GM19238 (cell line): ENCODE measurements around the gene TMEM100.

Source experiments
- DNase-seq: peaks from one replicate; pipeline ENCODE4 v3.0.0; 2011; ENCODE audit warnings: low spot score; ENCODE audit not compliant: insufficient read length

Gene TMEM100

DNA sequence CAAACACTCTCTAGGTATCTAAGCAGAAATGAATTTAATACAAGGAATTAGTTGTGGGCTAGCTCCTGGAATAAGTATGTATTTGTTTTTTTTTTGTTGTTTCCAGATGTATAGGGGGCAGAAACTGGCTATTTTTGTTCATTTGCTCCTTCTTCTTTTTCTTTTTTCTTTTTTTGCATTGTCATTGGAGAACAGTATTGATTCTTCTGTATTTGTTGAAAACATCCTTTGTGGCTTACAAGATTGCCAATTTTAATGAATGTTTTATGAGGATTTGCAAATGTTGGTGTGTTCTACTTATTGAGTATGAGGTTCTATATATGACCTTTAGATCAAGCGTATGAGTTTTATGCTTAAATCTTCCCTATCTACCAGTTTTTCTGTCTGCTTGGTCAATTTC, 22.6 kb upstream of the TMEM100 start:
- no peak for DNase-seq

DNA sequence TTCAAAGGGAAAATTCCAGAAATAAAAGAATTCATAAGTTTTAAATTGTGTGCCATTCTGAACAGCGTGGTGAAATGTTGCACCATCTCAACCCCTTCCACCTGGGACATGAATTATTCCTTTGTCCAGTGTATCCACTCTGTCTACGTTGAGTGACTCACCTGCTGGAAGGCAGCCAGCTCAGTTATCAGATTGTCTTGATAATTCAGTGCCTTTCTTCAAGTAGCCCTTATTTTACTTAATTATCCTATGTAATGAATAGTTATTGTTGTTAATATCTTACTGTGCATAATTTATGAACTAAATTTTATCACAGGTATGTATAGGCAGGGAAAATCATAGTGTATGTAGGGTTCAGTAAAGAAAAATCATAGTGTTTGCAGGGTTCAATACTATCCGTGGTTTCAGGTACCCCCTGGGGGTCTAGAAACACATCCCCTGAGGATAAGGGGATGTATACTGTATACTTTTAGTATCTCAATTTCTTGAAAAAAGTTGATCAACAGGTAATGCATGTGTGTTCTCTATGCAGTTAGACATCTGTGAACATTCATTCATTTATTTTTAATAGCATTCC, 20.5 kb upstream of the TMEM100 start:
- DNase-seq = no peak

DNA sequence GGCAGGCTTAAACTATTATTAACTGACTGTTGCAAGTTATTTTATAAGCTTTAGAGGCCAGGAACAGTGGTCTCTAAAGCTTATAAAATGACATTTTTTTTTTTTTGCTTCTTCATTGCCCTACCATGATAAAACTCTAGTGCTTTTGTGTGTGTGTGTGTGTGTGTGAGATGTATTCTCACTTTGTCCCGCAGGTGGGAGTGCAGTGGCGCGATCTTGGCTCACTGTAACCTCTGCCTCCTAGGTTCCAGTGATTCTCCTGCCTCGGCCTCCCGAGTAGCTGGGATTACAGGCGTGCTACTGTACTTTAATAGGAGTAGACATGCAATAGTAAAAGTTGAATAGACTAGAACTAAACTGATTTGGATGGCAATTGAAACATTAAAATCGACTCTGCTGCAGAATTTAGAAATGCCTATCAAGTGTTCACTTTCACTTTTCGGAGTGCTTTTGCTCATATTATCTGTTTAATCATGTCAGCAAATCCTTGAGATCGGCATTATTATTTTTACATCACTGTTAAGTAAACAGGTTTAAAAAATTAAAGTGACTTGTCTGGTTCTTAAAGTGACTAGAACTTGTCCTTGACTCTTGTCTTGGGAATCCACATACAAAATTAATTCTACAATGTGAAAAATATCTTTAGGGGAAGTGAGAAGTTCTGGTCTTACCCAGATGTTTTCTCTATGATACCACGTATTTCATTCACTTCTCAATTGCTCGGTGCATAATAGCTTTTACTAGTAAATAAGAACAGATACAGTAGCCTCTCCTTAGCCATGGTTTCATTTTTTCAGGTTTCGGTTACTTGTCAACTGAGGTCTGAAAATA, 19.8 kb upstream of the TMEM100 start:
- DNase-seq = no peak

DNA sequence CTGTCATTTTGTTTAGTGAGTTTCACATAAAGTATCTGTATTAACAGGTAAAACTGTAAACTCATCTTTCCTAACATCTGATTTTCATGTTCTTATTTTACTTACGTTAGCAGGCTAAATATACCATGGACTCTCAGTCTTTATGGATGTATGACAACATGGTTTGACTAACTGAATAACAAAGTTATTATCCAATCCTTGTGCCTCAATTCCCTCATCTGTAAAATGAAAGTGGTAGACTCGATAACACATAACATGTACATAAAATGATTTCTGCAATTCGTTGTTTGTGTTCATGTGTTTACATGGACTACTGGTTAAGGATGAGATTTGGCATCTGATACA, 18.7 kb upstream of the TMEM100 start:
- DNase-seq = no peak

DNA sequence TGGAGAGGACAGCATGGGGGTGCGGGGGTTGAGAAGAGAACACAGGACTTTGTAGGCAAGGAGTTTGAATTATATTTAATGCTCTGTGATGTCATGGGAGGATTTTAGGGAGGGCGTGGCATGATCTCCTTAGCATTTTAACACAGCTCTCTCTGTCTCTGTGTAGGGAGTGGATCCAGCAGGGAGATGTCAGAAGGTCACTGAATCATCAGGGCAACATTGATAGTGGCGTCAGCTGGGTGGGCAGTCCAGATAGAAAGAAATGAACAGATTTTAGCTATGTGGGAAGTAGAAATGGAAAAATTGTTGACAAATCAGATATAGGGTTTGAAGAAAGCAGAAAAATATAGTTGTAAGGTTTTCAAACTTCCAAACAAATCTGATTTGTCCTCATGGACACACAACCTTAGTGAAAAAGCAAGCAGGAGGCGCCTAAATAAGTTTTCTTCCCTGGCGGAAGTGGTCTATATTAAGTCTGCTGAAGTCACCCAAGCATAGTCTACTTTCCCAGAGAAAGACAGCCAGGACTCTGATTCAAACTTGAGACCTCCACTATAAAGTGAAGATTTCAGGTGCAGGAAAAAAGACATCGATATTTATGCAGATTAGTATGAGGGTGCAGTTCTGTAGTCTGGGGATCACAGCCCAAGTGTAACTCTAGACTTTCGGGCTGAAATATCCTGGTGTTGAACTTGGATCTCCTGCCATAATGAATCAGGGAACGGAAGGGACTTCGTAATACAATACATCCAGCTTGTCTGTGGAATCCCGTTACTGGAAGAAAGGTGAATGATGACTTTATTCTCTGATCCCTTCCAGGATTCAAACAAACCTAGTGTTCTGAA, 18.1 kb upstream of the TMEM100 start:
- DNase-seq = no peak

DNA sequence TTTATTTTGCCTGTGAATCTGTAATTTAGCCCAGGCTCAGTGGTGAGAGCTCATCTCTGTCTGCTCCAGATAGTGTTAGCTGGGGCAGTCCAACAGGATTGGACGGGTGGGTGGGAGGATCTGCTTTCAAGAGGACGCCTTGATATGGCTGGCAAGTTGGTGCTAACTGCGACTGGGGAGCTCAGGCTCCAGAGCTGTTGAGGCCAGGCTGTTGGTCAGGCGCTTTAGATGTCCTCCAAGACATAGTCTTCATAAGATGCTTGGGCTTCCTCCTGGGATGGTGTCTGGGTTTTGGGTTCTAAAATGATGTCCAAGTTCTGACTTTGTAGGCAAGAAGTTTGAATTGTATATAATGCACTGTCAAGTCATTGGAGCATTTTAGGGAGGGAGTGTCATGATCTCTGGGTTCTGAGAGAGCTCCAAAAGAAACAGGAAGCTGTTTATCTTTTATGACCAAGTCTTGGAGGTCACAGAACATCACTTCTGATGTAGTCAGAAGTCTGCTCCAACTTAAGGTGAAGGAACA, 15.4 kb upstream of the TMEM100 start:
- DNase-seq = no peak

DNA sequence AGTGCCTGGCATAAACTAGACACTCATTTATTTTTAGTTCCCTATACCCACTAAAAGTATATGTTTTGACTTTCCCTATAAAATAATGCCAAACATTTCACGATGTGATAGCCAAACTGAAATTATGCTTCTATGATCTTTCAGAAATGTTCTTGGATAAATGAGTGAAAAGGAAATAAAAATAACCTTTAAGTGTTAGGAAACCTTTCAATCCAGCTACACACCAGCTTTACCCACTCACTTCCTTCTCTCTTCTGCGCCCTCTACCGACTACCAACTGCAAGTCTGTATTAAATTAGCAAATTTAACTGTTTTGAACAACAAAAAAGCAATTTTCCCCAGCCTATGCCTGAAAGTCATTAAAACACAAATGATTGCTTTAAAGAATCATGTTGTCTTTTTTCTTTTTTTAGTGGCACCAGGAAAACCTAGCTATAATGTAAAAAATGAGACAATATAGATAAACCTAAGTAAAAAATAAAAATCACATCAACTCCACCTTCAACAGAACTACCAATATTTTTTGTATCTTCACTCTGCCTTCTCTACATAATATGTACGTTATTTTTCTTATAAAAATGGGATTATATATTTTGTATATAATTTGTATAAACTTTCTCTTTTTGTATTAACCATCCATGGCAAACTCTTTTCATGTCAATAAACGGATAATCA, 13.2 kb upstream of the TMEM100 start:
- DNase-seq = no peak

DNA sequence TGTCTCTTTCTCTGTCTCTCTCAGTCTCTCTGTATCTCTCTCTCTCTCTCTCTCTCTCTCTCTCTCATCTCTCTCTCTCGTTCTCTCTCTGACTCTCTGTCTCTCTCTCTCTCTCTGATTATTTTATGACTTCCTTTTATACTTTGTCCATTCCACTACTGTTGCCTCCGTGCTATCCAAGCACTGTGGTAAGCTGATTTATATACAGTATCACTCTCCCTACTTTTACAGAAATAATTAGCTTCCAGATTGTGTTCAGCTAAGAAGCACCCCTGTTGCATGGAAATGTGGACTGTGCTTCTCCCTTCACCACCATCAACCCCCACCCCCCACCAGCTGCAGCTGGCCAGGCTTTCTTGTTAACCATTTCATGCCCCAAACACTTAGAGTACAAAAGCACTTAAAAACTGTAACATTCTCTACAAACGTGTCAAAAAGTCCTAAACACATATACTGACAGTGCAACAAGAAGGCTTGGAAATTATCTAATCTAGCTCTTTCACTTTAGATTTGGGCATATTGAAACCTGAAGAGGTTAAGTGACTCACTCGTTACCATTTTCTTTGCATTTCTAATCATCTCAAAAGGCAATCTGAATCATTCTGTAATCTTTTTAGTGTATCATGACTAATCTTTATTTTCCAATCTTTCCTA, 11.6 kb upstream of the TMEM100 start:
- no peak for DNase-seq

DNA sequence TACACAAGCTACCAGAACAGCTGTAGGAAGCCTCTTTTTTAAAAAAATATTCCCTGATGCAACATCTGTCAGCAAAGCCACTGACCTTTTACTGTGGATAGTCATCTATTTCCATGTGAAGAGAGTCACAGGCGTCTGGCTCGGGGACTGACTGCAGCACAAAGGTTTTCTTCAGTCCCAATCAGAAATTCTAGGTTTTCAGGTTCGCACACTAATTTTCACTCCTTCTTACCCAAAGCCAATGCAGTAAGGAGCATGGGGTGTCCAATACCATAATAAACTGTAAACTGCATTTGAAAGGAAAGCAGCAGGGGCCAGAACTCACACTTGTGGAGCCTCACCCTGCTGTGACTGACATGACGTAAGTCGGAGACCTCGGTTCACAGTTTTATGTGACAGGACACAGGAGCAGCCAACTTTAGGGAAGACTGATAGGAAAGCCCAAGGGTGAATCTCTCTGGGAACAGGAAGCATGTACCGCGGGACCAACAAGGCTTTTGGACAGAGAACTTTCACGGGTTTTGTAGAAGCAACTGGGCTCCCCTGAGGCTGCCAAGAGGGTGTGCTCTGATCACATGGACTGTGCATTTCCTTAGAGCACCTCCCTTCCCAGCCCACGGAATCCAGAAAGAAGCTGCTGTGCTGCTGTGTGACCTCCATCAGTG, 9.1 kb upstream of the TMEM100 start:
- DNase-seq = no peak

DNA sequence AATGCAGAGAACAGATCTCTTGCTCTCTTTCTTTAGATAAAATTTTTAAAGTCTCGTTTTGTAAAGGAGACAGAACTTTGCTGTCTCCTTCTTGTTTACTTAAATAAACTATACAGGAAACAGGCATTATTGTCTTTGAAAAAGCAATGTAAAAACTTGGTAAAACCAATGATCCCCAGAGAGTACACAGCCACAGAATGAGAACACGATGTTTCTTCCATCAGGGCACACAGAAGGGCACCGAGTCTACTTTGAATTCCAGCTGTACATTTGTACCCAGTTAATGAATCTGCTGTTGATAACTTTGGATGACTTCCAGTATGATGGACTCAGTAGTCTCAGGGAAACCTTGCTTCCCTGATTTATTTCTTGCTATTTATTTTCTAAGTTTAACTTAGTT, 8.1 kb upstream of the TMEM100 start:
- no peak for DNase-seq

DNA sequence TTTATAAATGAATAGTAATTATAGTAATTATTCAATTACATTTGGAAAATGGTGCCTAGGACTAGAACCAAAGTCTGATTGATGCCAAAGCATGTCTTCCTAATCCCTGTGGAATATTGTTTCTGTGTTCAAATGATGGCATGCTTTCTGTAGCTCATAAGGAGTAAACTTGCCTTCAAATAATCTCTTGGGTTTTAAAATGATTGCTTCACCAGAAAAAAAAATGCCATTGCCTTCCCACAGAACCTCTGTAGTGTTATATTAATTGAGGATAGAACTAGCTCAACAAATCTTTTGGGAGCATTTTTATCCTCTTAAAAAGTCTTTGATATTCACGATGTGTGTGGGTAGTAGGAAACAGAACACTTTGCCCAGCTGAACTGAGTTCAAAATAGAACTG, 7.7 kb upstream of the TMEM100 start:
- DNase-seq = no peak

DNA sequence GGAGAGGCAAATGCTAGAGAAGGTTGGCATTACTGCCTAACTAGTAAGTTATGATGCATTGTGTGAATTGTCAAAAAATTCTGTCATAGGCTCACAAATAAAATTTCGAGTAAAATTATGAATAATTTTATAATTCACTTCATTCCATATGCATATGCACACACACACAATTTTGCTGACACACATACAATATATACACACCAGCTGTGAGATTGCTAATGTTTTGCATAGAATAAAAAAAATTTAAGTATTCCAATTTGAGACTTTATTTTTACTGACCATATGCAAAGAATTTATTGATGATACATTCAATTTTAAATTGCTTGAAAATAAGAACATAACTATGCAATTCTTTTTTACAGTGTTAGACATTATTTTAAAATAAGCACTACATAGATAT, 6.8 kb upstream of the TMEM100 start:
- no peak for DNase-seq

DNA sequence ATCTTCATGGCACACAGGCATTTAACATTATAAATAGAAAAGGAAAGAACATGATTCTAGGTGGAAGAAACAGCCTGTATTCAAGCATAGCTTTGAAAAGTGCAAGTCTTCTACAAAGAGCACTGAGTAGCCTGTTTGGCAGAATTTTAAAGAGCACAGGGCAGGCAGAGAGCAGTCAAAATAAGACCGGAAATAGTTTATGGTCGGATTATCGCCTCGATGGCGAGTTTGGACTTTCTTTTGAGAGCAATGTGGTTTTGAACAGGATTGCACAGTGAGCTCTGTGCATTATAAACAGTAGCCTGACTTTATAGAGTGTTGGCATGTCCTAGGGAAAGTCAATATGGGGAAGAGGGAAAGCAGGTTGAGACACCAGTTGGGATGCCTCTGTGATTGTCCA, 6.2 kb upstream of the TMEM100 start:
- no peak for DNase-seq

DNA sequence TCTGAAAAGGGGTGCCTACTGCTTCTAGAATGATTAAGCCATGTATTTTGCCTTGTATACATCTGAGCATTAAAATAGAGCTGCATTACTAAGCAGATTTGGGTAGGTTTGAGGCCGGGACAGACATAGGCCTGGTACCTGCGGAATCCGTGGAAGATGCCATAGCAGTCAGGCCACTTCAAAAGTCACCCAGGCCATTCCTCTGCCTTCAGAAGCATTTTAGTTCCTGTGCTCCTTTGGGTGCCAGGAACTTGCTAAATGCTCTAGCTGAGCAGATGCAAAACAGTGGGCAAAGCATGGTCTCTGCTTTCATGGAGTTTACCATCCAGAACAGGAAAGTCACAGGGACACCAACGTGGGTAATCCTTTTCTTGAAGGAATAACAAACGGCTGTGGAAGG, 5.7 kb upstream of the TMEM100 start:
- no peak for DNase-seq

DNA sequence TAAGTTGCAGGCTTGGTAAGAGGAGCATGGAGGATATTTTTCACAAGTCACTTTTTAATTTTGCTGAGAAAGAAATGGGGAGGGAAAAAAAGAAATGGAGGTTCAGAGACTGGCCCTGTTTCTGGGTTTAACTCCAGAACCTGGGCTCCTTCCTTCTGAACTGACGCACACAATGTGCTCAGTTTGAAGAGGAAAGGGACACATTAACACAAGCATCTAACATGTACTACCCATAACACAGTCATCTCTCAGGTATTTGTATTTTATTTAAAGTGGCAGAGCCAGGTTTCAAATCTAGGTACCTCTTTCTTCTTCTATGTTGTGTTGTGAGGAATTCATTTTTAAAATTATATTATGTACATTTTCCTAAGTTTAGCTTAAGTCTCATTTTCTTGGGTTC, 5.3 kb upstream of the TMEM100 start:
- DNase-seq = no peak

DNA sequence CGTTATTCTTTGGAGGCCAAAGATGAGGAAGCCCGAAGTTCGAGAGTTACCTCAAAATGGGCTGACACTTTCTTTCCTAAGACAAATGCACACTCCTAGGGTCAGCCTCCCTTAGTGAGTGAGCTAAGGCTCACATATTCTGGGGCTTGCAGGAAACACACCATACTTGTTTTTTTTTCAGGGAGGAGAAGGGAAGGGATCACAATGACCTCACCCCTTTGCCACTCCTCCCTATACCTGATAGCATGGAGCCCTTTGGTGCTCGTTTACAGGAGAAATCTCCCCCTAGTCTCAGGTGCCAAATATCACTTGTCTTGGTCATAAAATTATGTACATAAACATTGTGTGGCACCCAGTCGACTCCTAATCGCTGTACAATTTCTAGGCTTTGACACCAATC, 4.6 kb upstream of the TMEM100 start:
- DNase-seq = no peak

DNA sequence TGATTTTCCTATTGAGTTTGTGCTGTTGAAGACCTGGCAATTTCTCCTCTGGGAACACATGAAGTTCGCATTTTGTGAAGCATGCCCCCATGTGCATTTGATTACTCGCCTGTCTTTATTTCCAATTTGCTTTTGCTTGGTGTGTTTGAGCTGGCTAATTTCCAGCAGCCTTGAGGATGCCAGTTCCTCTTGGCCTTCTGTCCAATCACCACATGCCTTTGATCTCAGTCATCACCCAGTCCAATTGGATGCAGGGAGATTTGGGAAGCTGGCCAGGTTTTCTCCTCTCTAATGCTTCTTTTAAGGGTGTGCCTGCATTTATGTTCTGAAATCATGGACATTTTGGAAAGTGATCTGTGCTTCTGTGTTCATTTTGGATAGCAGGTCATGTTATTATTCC, 3.8 kb upstream of the TMEM100 start:
- DNase-seq = no peak

DNA sequence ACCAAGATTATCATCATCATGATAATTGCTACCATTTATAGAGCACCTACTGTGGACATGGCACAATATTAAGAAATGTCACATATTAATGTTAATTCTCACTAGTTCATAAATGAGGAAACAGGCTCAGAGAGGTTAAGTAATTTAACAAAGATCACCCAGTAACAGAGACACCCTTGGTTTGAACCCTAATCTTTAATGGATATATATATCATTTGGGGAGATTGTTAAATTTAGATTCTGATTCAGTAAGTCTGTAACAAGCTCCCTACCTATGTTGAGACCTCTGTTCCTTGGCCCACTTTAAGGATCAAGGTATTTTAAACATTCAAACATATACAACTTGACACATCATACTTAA, 804 bp upstream of the TMEM100 start:
- no peak for DNase-seq

DNA sequence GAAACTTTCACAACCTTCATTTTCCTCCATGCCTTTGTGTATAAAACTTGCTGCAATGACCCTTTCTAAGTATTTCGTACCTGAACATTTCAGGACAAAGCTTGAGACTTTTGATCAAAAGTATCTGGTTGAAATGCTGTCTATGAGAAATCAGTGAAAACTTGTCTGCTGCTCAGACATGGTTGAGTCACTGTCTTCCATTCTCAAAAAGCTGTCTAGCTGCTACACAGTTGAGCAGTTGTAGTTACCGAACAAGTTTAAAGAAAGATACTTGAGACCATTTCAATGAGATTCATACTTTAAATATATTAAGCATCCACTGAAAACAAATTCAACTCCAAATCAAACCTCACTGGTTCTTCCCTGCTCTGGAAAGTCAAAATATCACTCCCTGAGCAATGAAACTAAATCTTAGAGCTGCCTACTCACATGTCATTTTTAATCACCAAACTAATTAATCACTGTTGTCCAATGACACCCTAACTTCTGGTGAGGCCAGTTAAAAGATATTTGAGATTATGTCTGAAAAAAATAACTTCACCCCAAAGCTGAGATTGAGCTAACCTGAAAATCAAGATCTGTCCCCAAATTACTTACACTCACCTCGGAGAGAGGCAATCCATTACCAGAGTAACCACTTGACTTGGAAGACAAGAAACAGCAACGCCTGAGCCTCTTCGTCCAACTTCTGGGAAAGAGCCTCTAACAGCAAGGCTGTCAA, 488 bp downstream of the TMEM100 start:
- no peak for DNase-seq
